Left kidney (tissue), 2 donors: ENCODE data around the gene FBXO42. TPM values are rescaled to one million over a fixed set of nuclear protein-coding genes. Genes with fewer than 3 reads are reported as not detected.

ENCODE experiments used
- DNase-seq: peaks from one replicate; pipeline ENCODE4 v3.0.0-alpha.2; 2013
- polyA plus RNA-seq: library from polyadenylated mRNA; unstranded; fragments of 120-200 nt; gene quantifications from one replicate; pipeline ENCODE4 v1.2.1, GENCODE V29; 2013; ENCODE audit not compliant: insufficient read length

FBXO42 gene
- polyA plus RNA-seq, 1 donor: 20.5 TPM

GRCh38 chr1:16205334-16205671 is 147.0 kb downstream of the FBXO42 start:
- DNase-seq: no peak

- no peak for DNase-seq
Measured at GRCh38 chr1:16204634-16205333, 147.5 kb downstream of the FBXO42 start.

- DNase-seq: no peak
Measured at GRCh38 chr1:16204216-16204615, 148.1 kb downstream of the FBXO42 start.

- no peak for DNase-seq
Measured at GRCh38 chr1:16203550-16203949, 148.7 kb downstream of the FBXO42 start.

GRCh38 chr1:16202281-16203210 is 149.7 kb downstream of the FBXO42 start:
- DNase-seq: no peak

GRCh38 chr1:16199700-16200099 is 152.6 kb downstream of the FBXO42 start:
- no peak for DNase-seq

- DNase-seq: no peak
Measured at GRCh38 chr1:16199157-16199501, 153.2 kb downstream of the FBXO42 start.

GRCh38 chr1:16198444-16199156 is 153.7 kb downstream of the FBXO42 start:
- no peak for DNase-seq

- no peak for DNase-seq
Measured at GRCh38 chr1:16196874-16197273, 155.4 kb downstream of the FBXO42 start.

Other genes with a start within 250 kb of the FBXO42 start
- 15.4 TPM for gene EPHA2, start 196.4 kb downstream of the FBXO42 start, polyA plus RNA-seq
- 21.1 TPM for gene ARHGEF19, start 139.8 kb downstream of the FBXO42 start, polyA plus RNA-seq
- 4.8 TPM for gene CPLANE2, start 115.3 kb downstream of the FBXO42 start, polyA plus RNA-seq
- gene SZRD1, start 14.8 kb upstream of the FBXO42 start, polyA plus RNA-seq: 95.5 TPM
- gene SPATA21, start 84.9 kb upstream of the FBXO42 start, polyA plus RNA-seq: 0.40 TPM
- gene NECAP2, start 88.2 kb upstream of the FBXO42 start, polyA plus RNA-seq: 65.7 TPM
- 1.9 TPM for gene RNU1-1, start 161.8 kb upstream of the FBXO42 start, polyA plus RNA-seq